Neuronal stem cell (in vitro differentiated cells): ENCODE data around the gene MACROD2.
"Not testable (repeated sequence)": the region's sequence is repeated elsewhere in the genome, so short reads cannot be mapped to it uniquely, and the experiment has no call there.

Experiments used
- DNase-seq: peaks from one replicate; pipeline ENCODE4 v3.0.0-alpha.2; 2013; ENCODE audit warnings: low spot score
- H2AFZ ChIP-seq: one replicate; pipeline ENCODE4 v1.6.1; 2013; ENCODE audit warnings: mild to moderate bottlenecking, low read length, inconsistent platforms
- H2AK5ac ChIP-seq: 2 replicates; pipeline ENCODE4 v1.6.1; 2013; ENCODE audit warnings: low read depth, mild to moderate bottlenecking, inconsistent platforms, low read length, moderate library complexity, mixed read lengths
- H2BK120ac ChIP-seq: 2 replicates; pipeline ENCODE4 v1.6.1; 2013; ENCODE audit warnings: low read depth, mild to moderate bottlenecking, inconsistent platforms, low read length, moderate library complexity, mixed read lengths
- H2BK12ac ChIP-seq: one replicate; pipeline ENCODE4 v1.6.1; 2013; ENCODE audit warnings: low read length, inconsistent platforms
- H2BK15ac ChIP-seq: 2 replicates; pipeline ENCODE4 v1.6.1; 2013; ENCODE audit warnings: mild to moderate bottlenecking, low read length, inconsistent platforms, mixed read lengths
- H2BK5ac ChIP-seq: one replicate; pipeline ENCODE4 v1.6.1; 2013; ENCODE audit warnings: inconsistent platforms, mild to moderate bottlenecking, low read length, moderate library complexity
- H3K14ac ChIP-seq: one replicate; pipeline ENCODE4 v1.6.1; 2013; ENCODE audit warnings: low read length, inconsistent platforms
- H3K18ac ChIP-seq: 2 replicates; pipeline ENCODE4 v1.6.1; 2013; ENCODE audit warnings: low read length, inconsistent platforms
- H3K23ac ChIP-seq: 2 replicates; pipeline ENCODE4 v1.6.1; 2013; ENCODE audit warnings: low read depth, mild to moderate bottlenecking, mixed read lengths, low read length, inconsistent platforms; ENCODE audit not compliant: poor library complexity
- H3K27ac ChIP-seq: replicated peaks from 3 replicates; pipeline ENCODE4 v1.5.1; 2013; ENCODE audit warnings: low read length, inconsistent platforms
- H3K27me3 ChIP-seq, 3 experiments: 2 replicates each; pipeline ENCODE4 v1.6.1; 2013; ENCODE audit warnings: low read length in 3 of 3, mild to moderate bottlenecking in 2 of 3, inconsistent platforms in 1 of 3, low read depth in 1 of 3, mixed read lengths in 1 of 3, moderate library complexity in 1 of 3; ENCODE audit not compliant: control insufficient read depth in 3 of 3, insufficient read depth in 3 of 3
- H3K36me3 ChIP-seq, 2 donors: replicated peaks in 1 of 2; 2 replicates each; pipeline ENCODE4 v1.6.1; 2013; ENCODE audit warnings: low read length in 2 of 2; ENCODE audit not compliant: control insufficient read depth in 2 of 2, insufficient read depth in 2 of 2
- H3K4ac ChIP-seq: 2 replicates; pipeline ENCODE4 v1.6.1; 2013; ENCODE audit warnings: inconsistent platforms, mild to moderate bottlenecking, low read length, moderate library complexity
- H3K4me1 ChIP-seq, 2 donors: 1 replicate in 1 of 2; 2 replicates in 1 of 2; pipeline ENCODE4 v1.6.1; 2013; ENCODE audit warnings: low read length in 2 of 2, low read depth in 1 of 2; ENCODE audit not compliant: control insufficient read depth in 2 of 2, insufficient read depth in 1 of 2
- H3K4me2 ChIP-seq: one replicate; pipeline ENCODE4 v1.6.1; 2013; ENCODE audit warnings: mild to moderate bottlenecking, low read length, inconsistent platforms; ENCODE audit not compliant: insufficient read depth, poor library complexity, severe bottlenecking
- H3K4me3 ChIP-seq, 2 donors: 2 replicates each; pipeline ENCODE4 v1.5.1; 2013; ENCODE audit warnings: low read length in 2 of 2, mild to moderate bottlenecking in 2 of 2, inconsistent platforms in 1 of 2, moderate library complexity in 1 of 2
- H3K79me1 ChIP-seq: one replicate; pipeline ENCODE4 v1.6.1; 2013; ENCODE audit warnings: low read depth, mild to moderate bottlenecking, inconsistent platforms, low read length, moderate library complexity
- H3K9ac ChIP-seq: one replicate; pipeline ENCODE4 v1.6.1; 2013; ENCODE audit warnings: mild to moderate bottlenecking, low read depth, low read length, inconsistent platforms; ENCODE audit not compliant: poor library complexity
- H3K9me3 ChIP-seq, 2 donors: replicated peaks in 1 of 2; 2 replicates each; pipeline versions ENCODE3 to v1.6.1; 2013; ENCODE audit warnings: low read length in 2 of 2, mild to moderate bottlenecking in 2 of 2, inconsistent platforms in 1 of 2, low read depth in 1 of 2, mixed read lengths in 1 of 2, moderate library complexity in 1 of 2; ENCODE audit not compliant: control insufficient read depth in 2 of 2, insufficient read depth in 1 of 2
- H4K8ac ChIP-seq: one replicate; pipeline ENCODE4 v1.6.1; 2013; ENCODE audit warnings: low read depth, mild to moderate bottlenecking, inconsistent platforms, low read length, moderate library complexity
- H4K91ac ChIP-seq: one replicate; pipeline ENCODE4 v1.6.1; 2013; ENCODE audit warnings: low read length, low read depth, mild to moderate bottlenecking, inconsistent platforms; ENCODE audit not compliant: poor library complexity
- WGBS, 2 donors: extraction: QIAGEN DNeasy Blood & Tissue Kit; methylation state at CpG; one replicate each; pipeline ENCODE4 v1.1.7; 2013; ENCODE audit warnings: missing lambda C conversion rate in 2 of 2, mixed read lengths in 1 of 2; ENCODE audit not compliant: insufficient read length in 2 of 2, insufficient replicate concordance in 1 of 2; ENCODE audit errors: extremely low coverage in 2 of 2; 5-methylcytosine and 5-hydroxymethylcytosine counted together

MACROD2 gene

DNA sequence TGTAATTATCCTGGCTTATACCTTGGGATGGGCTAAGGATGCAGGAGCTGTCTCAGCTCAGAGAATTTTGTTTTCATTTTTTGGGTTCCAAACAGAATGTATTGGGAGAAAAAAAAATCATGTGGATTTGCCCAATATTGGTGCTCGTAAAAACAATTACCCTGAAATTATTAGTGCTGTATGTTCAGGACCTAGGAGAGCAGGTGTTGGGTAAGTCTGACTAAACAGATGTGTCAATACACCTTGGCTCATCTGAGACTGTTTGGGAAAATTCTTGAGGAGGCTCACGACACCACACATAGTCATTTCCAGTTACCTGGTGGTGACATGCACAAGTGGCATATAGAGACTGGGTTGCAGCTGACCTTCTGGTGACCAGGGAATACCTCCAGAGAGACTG is 1144.2 kb downstream of the MACROD2 start:
- Histone ChIP-seq H3K4me1 (no peaks in the 10 kb centered on the region), H3K4me3 (no peak overlapping the region), H3K27me3 (no peaks in the 10 kb centered on the region), H2AFZ (no peak overlapping the region), H3K9ac (no peak overlapping the region), H3K79me1 (no peaks in the 10 kb centered on the region), H2AK5ac (no peak overlapping the region), H3K9me3 (no peaks in the 10 kb centered on the region), H3K14ac (no peak overlapping the region), H4K91ac (no peak overlapping the region), H3K27ac (no peak overlapping the region), H2BK12ac (no peak overlapping the region), H3K18ac (no peak overlapping the region), H2BK5ac (no peak overlapping the region), H3K4me2 (no peak overlapping the region), H4K8ac (no peak overlapping the region), H3K36me3 (no peaks in the 10 kb centered on the region), H2BK15ac (no peak overlapping the region), H2BK120ac (no peak overlapping the region), H3K4ac (no peak overlapping the region), H3K23ac (no peak overlapping the region)
- DNase-seq: no peak
- WGBS, 2 donors: no CpG with 5 or more reads among the region's 2 CpGs

DNA sequence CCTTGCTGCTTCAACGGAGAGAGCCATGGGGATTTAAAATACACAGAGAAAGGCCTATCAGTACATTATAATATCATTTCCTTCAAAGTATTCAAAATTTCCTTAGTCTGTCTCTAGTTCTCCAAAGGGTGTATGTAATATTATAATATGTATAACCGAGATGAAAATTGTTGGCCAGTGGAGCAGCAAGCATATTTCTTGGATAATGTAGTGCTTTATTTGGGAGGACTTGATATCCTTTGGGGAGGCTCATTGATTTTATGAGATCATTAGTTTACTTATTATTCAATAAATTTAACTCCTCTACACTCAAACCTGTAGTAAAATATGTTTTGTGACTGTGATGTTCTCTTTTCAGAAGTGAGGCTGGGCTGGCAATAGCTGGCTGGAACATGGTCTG is 1145.0 kb downstream of the MACROD2 start:
- Histone ChIP-seq H3K4ac (no peak overlapping the region), H2BK120ac (no peak overlapping the region), H3K9ac (no peak overlapping the region), H2BK12ac (no peak overlapping the region), H3K27ac (no peak overlapping the region), H3K14ac (no peak overlapping the region), H3K27me3 (no peaks in the 10 kb centered on the region), H2AFZ (no peak overlapping the region), H3K79me1 (no peaks in the 10 kb centered on the region), H2AK5ac (no peak overlapping the region), H3K4me2 (no peak overlapping the region), H3K4me1 (no peaks in the 10 kb centered on the region), H3K9me3 (no peaks in the 10 kb centered on the region), H3K36me3 (no peaks in the 10 kb centered on the region), H4K91ac (no peak overlapping the region), H2BK5ac (no peak overlapping the region), H3K23ac (no peak overlapping the region), H4K8ac (no peak overlapping the region), H2BK15ac (no peak overlapping the region), H3K18ac (no peak overlapping the region), H3K4me3 (no peak overlapping the region)
- no peak for DNase-seq
- no CpG with 5 or more reads among the region's 2 CpGs for WGBS, 2 donors

DNA sequence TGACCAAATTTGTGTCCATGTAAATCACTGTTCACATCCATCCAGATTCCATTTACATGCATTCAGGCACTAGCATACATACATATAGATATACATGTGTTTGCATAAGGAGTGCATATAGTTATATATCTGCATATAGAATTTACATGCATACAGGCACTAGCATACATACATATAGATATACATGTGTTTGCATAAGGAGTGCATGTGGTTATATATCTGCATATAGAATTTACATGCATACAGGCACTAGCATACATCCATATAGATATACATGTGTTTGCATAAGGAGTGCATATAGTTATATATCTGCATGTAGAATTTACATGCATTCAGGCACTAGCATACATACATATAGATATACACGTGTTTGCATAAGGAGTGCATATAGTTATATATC is 1145.6 kb downstream of the MACROD2 start:
- H3K36me3 ChIP-seq, H3K27ac ChIP-seq, DNase-seq, H3K27me3 ChIP-seq, H2AFZ ChIP-seq, H3K4me1 ChIP-seq, H3K14ac ChIP-seq, H3K4ac ChIP-seq, H2BK12ac ChIP-seq, H2BK120ac ChIP-seq, H2BK5ac ChIP-seq, H3K9me3 ChIP-seq, H3K23ac ChIP-seq, H3K4me3 ChIP-seq, H3K18ac ChIP-seq, H2AK5ac ChIP-seq, H4K91ac ChIP-seq, H3K79me1 ChIP-seq, H4K8ac ChIP-seq, H3K9ac ChIP-seq, H3K4me2 ChIP-seq, H2BK15ac ChIP-seq: not testable (repeated sequence)
- WGBS, 2 donors: no CpG with 5 or more reads among the region's 1 CpG

DNA sequence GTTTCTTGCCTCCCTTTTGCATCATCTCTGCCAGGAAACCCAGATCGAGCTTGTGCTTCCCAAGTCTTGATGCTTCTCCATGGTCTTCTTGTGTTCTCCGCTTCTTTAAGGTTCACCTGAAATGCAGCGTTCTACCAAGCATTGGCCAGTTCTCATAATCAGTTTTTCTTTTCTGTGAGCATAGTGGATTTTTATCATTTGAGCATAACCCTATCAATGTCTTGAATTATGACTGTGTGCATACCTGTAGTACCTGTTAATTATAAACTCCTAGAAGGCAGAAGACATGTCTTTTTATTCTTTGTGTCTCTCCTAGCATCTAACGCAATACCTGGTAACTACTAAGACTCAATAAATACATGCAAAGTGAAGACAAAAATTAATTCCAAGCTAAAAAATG is 1146.5 kb downstream of the MACROD2 start:
- H3K4me2 ChIP-seq: no peak overlapping the region
- H3K9me3 ChIP-seq: no peaks in the 10 kb centered on the region
- no peaks in the 10 kb centered on the region for H3K4me1 ChIP-seq
- H3K9ac ChIP-seq: no peak overlapping the region
- no peak overlapping the region for H3K18ac ChIP-seq
- H3K27me3 ChIP-seq: no peaks in the 10 kb centered on the region
- DNase-seq: no peak
- H2BK120ac ChIP-seq: no peak overlapping the region
- no peak overlapping the region for H2BK15ac ChIP-seq
- no peak overlapping the region for H4K8ac ChIP-seq
- no peak overlapping the region for H2AFZ ChIP-seq
- H2BK12ac ChIP-seq: no peak overlapping the region
- no peak overlapping the region for H4K91ac ChIP-seq
- H3K36me3 ChIP-seq: no peaks in the 10 kb centered on the region
- H3K27ac ChIP-seq: no peak overlapping the region
- WGBS, 2 donors: no CpG with 5 or more reads among the region's 4 CpGs
- no peak overlapping the region for H3K23ac ChIP-seq
- H3K14ac ChIP-seq: no peak overlapping the region
- H2BK5ac ChIP-seq: no peak overlapping the region
- H3K4ac ChIP-seq: no peak overlapping the region
- H3K79me1 ChIP-seq: no peaks in the 10 kb centered on the region
- H3K4me3 ChIP-seq: no peak overlapping the region
- H2AK5ac ChIP-seq: no peak overlapping the region
